Left lung (tissue), 10 donors: ENCODE measurements around the gene GABPB2. TPM values are rescaled to one million over a fixed set of nuclear protein-coding genes. Genes with fewer than 3 reads are reported as not detected.

Experiments
- ATAC-seq: fragments of 200-7000 bp; cut with Tn5 transposase; one replicate; pipeline ENCODE4 v1.9.1; 2020; ENCODE audit warnings: moderate library complexity
- DNase-seq, 4 donors: peaks; one replicate each; pipeline ENCODE4 v3.0.0-alpha.2; 2013 to 2020
- H3K27ac ChIP-seq, 2 donors: fragments of 200-600 bp; sonication (generic) in 1 of 2; one replicate each; pipeline versions ENCODE4 v1.5.0 to v1.8.0; 2020 to 2021
- H3K27me3 ChIP-seq, 2 donors: fragments of 200-600 bp; sonication (generic) in 1 of 2; one replicate each; pipeline versions ENCODE4 v1.5.0 to v1.8.0; 2020 to 2021
- H3K36me3 ChIP-seq, 2 donors: fragments of 200-600 bp; sonication (generic) in 1 of 2; one replicate each; pipeline versions ENCODE4 v1.5.0 to v1.8.0; 2020 to 2021
- H3K4me1 ChIP-seq, 2 donors: fragments of 200-600 bp; one replicate each; pipeline ENCODE4 v1.8.0; 2021
- H3K4me3 ChIP-seq, 2 donors: fragments of 200-600 bp; sonication (generic) in 1 of 2; one replicate each; pipeline versions ENCODE4 v1.5.0 to v1.8.0; 2020 to 2021; ENCODE audit warnings: mild to moderate bottlenecking in 1 of 2
- H3K9me3 ChIP-seq, 2 donors: fragments of 200-600 bp; sonication (generic) in 1 of 2; one replicate each; pipeline versions ENCODE4 v1.5.0 to v1.8.0; 2020 to 2021
- CTCF ChIP-seq, 2 donors: fragments of 200-600 bp; sonication (generic) in 1 of 2; IDR thresholded peaks; one replicate each; pipeline versions ENCODE4 v1.5.0 to v1.8.0; 2021; ENCODE audit warnings: antibody characterized with exemption in 2 of 2
- intact Hi-C, 2 donors: fragments of 100-400 bp; cut with DNase I; formaldehyde crosslinking; loops; one replicate each; pipeline versions ENCODE4 v1.11.2 to v1.14.2; 2022
- polyA plus RNA-seq, 6 donors: library from polyadenylated mRNA; unstranded; fragments of 120-200 nt; gene quantifications; one replicate each; pipeline ENCODE4 v1.2.1, GENCODE V29; 2013; ENCODE audit not compliant: insufficient read length in 6 of 6
- total RNA-seq, 2 donors: library from RNA; stranded (reverse); fragmentation: NEBNext Ultra II Directional; extraction: Animal tissue kit (Norgen Biotek cat#: 25700); gene quantifications; one replicate each; pipeline ENCODE4 v1.2.1, GENCODE V29; 2021
- donor health status: DM: no; HTN: yes; CAD: no.
- donor health status: DM: no; HTN: no; CAD: no.

The GABPB2 gene
- total and polyA plus RNA-seq, 8 donors, result 10.6 to 13.5 (median 12.8) TPM

GRCh38 chr1:151047591-151047924 is 23.0 kb upstream of the GABPB2 start, which contains the start of gene C1orf56:
Gene C1orf56 (plus strand): TSS chr1:151047751. CDS start chr1:151047848, 97 bp downstream.
- Histone ChIP-seq H3K9me3 (no peaks in the 10 kb centered on the region), H3K27me3 (no peaks in the 10 kb centered on the region), H3K36me3 (peaks cover 0 to 28% of the 10 kb centered on the region in 2 donors), H3K27ac (peak within 1 kb of the TSS; percentile 78 to 83), H3K4me1 (peaks cover 6 to 28% of the 10 kb centered on the region in 2 donors), H3K4me3 (peak within 1 kb of the TSS; percentile 66 to 79)
- no peak for TF ChIP-seq CTCF (IDR thresholded peaks at IDR 0.05)
- peak; percentile 89 for ATAC-seq
- intact Hi-C loops, result no loop called here
- DNase-seq, result peak; percentile 70 to 92 (median 80)

GRCh38 chr1:151047925-151048644 is 22.5 kb upstream of the GABPB2 start:
- Histone ChIP-seq H3K4me1 (peaks cover 6 to 28% of the 10 kb centered on the region in 2 donors), H3K36me3 (peaks cover 4 to 31% of the 10 kb centered on the region in 2 donors), H3K27me3 (no peaks in the 10 kb centered on the region), H3K4me3 (peak overlapping the region; percentile 66 to 79), H3K9me3 (no peaks in the 10 kb centered on the region), H3K27ac (peak overlapping the region; percentile 78 to 83)
- intact Hi-C loops, result no loop called here
- ATAC-seq (peak; percentile 87), DNase-seq (peak in 3 of 4 donors; percentile 73 to 91 (median 78))
- TF ChIP-seq CTCF (IDR thresholded peaks at IDR 0.05), result peak in 1 of 2 donors; percentile 34

GRCh38 chr1:151048645-151049032 is 21.9 kb upstream of the GABPB2 start:
- Histone ChIP-seq H3K27me3 (no peaks in the 10 kb centered on the region), H3K9me3 (no peaks in the 10 kb centered on the region), H3K4me1 (peaks cover 6 to 28% of the 10 kb centered on the region in 2 donors), H3K27ac (peak overlapping the region; percentile 78 to 83), H3K36me3 (peaks cover 4 to 35% of the 10 kb centered on the region in 2 donors), H3K4me3 (peak overlapping the region; percentile 66 to 79)
- intact Hi-C loops, result no loop called here
- peak; percentile 8 to 47 for TF ChIP-seq CTCF (IDR thresholded peaks at IDR 0.05)
- DNase-seq (no peak), ATAC-seq (no peak)

GRCh38 chr1:151049458-151049857 is 21.1 kb upstream of the GABPB2 start:
- Histone ChIP-seq H3K27ac (no peak overlapping the region), H3K9me3 (no peaks in the 10 kb centered on the region), H3K4me1 (peaks cover 6 to 28% of the 10 kb centered on the region in 2 donors), H3K27me3 (no peaks in the 10 kb centered on the region), H3K36me3 (peaks cover 11 to 43% of the 10 kb centered on the region in 2 donors), H3K4me3 (no peak overlapping the region)
- TF ChIP-seq CTCF (IDR thresholded peaks at IDR 0.05), result no peak
- ATAC-seq (no peak), DNase-seq (no peak)
- intact Hi-C loops, result no loop called here

- Histone ChIP-seq H3K36me3 (peaks cover 12 to 50% of the 10 kb centered on the region in 2 donors), H3K27me3 (no peaks in the 10 kb centered on the region), H3K9me3 (no peaks in the 10 kb centered on the region), H3K4me1 (peaks cover 6 to 31% of the 10 kb centered on the region in 2 donors), H3K27ac (no peak overlapping the region), H3K4me3 (no peak overlapping the region)
- intact Hi-C loops, result no loop called here
- no peak for ATAC-seq
- no peak for TF ChIP-seq CTCF (IDR thresholded peaks at IDR 0.05)
- no peak for DNase-seq
These were observed 20.4 kb upstream of the GABPB2 start for GRCh38 chr1:151050051-151050688.
